ENCODE results near the gene TNFRSF14.
A peak's percentile ranks its signal among the peaks of the same experiment; 100 is the strongest.

TNFRSF14 gene

GRCh38 chr1:2556277-2556677 lies at the start of gene TNFRSF14:
TNFRSF14 (plus strand) TSS chr1:2556371; CDS start chr1:2556665, 294 bp downstream.
- H3K27ac ChIP-seq: peak within 1 kb of the TSS; percentile 92
- TF ChIP-seq CTCF (conservative IDR thresholded peaks at IDR 0.05): no peak

- no peak overlapping the region for H3K27ac ChIP-seq
- TF ChIP-seq CTCF (conservative IDR thresholded peaks at IDR 0.05): no peak
Observed at GRCh38 chr1:2506901-2507565, 49.1 kb upstream of the TNFRSF14 start.

- H3K27ac ChIP-seq: no peak overlapping the region
- TF ChIP-seq CTCF (conservative IDR thresholded peaks at IDR 0.05): no peak
Observed at GRCh38 chr1:2507744-2508155, 48.4 kb upstream of the TNFRSF14 start.

- TF ChIP-seq CTCF (conservative IDR thresholded peaks at IDR 0.05): no peak
- H3K27ac ChIP-seq: no peak overlapping the region
Observed at GRCh38 chr1:2508180-2508579, 48.0 kb upstream of the TNFRSF14 start.

- TF ChIP-seq CTCF (conservative IDR thresholded peaks at IDR 0.05): no peak
- no peak overlapping the region for H3K27ac ChIP-seq
Observed at GRCh38 chr1:2508751-2509150, 47.4 kb upstream of the TNFRSF14 start.

GRCh38 chr1:2509589-2509988 lies 46.6 kb upstream of the TNFRSF14 start:
- no peak overlapping the region for H3K27ac ChIP-seq
- no peak for TF ChIP-seq CTCF (conservative IDR thresholded peaks at IDR 0.05)

GRCh38 chr1:2510366-2511155 lies 45.6 kb upstream of the TNFRSF14 start:
- H3K27ac ChIP-seq: no peak overlapping the region

More at GRCh38 chr1:2510366-2511155, 45.6 kb upstream of the TNFRSF14 start:
- no peak for TF ChIP-seq CTCF (conservative IDR thresholded peaks at IDR 0.05)
